Neuronal stem cell (in vitro differentiated cells): ENCODE results near the gene CYP4F11.
"Not testable (repeated sequence)": the region's sequence is repeated elsewhere in the genome, so short reads cannot be mapped to it uniquely, and the experiment has no call there.

Experiments
- DNase-seq: peaks from one replicate; pipeline ENCODE4 v3.0.0-alpha.2; 2013; ENCODE audit warnings: low spot score
- H2AFZ ChIP-seq: one replicate; pipeline ENCODE4 v1.6.1; 2013; ENCODE audit warnings: mild to moderate bottlenecking, low read length, inconsistent platforms
- H2AK5ac ChIP-seq: 2 replicates; pipeline ENCODE4 v1.6.1; 2013; ENCODE audit warnings: low read depth, mild to moderate bottlenecking, inconsistent platforms, low read length, moderate library complexity, mixed read lengths
- H2BK120ac ChIP-seq: 2 replicates; pipeline ENCODE4 v1.6.1; 2013; ENCODE audit warnings: low read depth, mild to moderate bottlenecking, inconsistent platforms, low read length, moderate library complexity, mixed read lengths
- H2BK12ac ChIP-seq: one replicate; pipeline ENCODE4 v1.6.1; 2013; ENCODE audit warnings: low read length, inconsistent platforms
- H2BK15ac ChIP-seq: 2 replicates; pipeline ENCODE4 v1.6.1; 2013; ENCODE audit warnings: mild to moderate bottlenecking, low read length, inconsistent platforms, mixed read lengths
- H2BK5ac ChIP-seq: one replicate; pipeline ENCODE4 v1.6.1; 2013; ENCODE audit warnings: inconsistent platforms, mild to moderate bottlenecking, low read length, moderate library complexity
- H3K14ac ChIP-seq: one replicate; pipeline ENCODE4 v1.6.1; 2013; ENCODE audit warnings: low read length, inconsistent platforms
- H3K18ac ChIP-seq: 2 replicates; pipeline ENCODE4 v1.6.1; 2013; ENCODE audit warnings: low read length, inconsistent platforms
- H3K23ac ChIP-seq: 2 replicates; pipeline ENCODE4 v1.6.1; 2013; ENCODE audit warnings: low read depth, mild to moderate bottlenecking, mixed read lengths, low read length, inconsistent platforms; ENCODE audit not compliant: poor library complexity
- H3K27ac ChIP-seq: replicated peaks from 3 replicates; pipeline ENCODE4 v1.5.1; 2013; ENCODE audit warnings: low read length, inconsistent platforms
- H3K27me3 ChIP-seq, 3 experiments: 2 replicates each; pipeline ENCODE4 v1.6.1; 2013; ENCODE audit warnings: low read length in 3 of 3, mild to moderate bottlenecking in 2 of 3, inconsistent platforms in 1 of 3, low read depth in 1 of 3, mixed read lengths in 1 of 3, moderate library complexity in 1 of 3; ENCODE audit not compliant: control insufficient read depth in 3 of 3, insufficient read depth in 3 of 3
- H3K36me3 ChIP-seq, 2 donors: replicated peaks in 1 of 2; 2 replicates each; pipeline ENCODE4 v1.6.1; 2013; ENCODE audit warnings: low read length in 2 of 2; ENCODE audit not compliant: control insufficient read depth in 2 of 2, insufficient read depth in 2 of 2
- H3K4ac ChIP-seq: 2 replicates; pipeline ENCODE4 v1.6.1; 2013; ENCODE audit warnings: inconsistent platforms, mild to moderate bottlenecking, low read length, moderate library complexity
- H3K4me1 ChIP-seq, 2 donors: 1 replicate in 1 of 2; 2 replicates in 1 of 2; pipeline ENCODE4 v1.6.1; 2013; ENCODE audit warnings: low read length in 2 of 2, low read depth in 1 of 2; ENCODE audit not compliant: control insufficient read depth in 2 of 2, insufficient read depth in 1 of 2
- H3K4me2 ChIP-seq: one replicate; pipeline ENCODE4 v1.6.1; 2013; ENCODE audit warnings: mild to moderate bottlenecking, low read length, inconsistent platforms; ENCODE audit not compliant: insufficient read depth, poor library complexity, severe bottlenecking
- H3K4me3 ChIP-seq, 2 donors: 2 replicates each; pipeline ENCODE4 v1.5.1; 2013; ENCODE audit warnings: low read length in 2 of 2, mild to moderate bottlenecking in 2 of 2, inconsistent platforms in 1 of 2, moderate library complexity in 1 of 2
- H3K79me1 ChIP-seq: one replicate; pipeline ENCODE4 v1.6.1; 2013; ENCODE audit warnings: low read depth, mild to moderate bottlenecking, inconsistent platforms, low read length, moderate library complexity
- H3K9ac ChIP-seq: one replicate; pipeline ENCODE4 v1.6.1; 2013; ENCODE audit warnings: mild to moderate bottlenecking, low read depth, low read length, inconsistent platforms; ENCODE audit not compliant: poor library complexity
- H3K9me3 ChIP-seq, 2 donors: replicated peaks in 1 of 2; 2 replicates each; pipeline versions ENCODE3 to v1.6.1; 2013; ENCODE audit warnings: low read length in 2 of 2, mild to moderate bottlenecking in 2 of 2, inconsistent platforms in 1 of 2, low read depth in 1 of 2, mixed read lengths in 1 of 2, moderate library complexity in 1 of 2; ENCODE audit not compliant: control insufficient read depth in 2 of 2, insufficient read depth in 1 of 2
- H4K8ac ChIP-seq: one replicate; pipeline ENCODE4 v1.6.1; 2013; ENCODE audit warnings: low read depth, mild to moderate bottlenecking, inconsistent platforms, low read length, moderate library complexity
- H4K91ac ChIP-seq: one replicate; pipeline ENCODE4 v1.6.1; 2013; ENCODE audit warnings: low read length, low read depth, mild to moderate bottlenecking, inconsistent platforms; ENCODE audit not compliant: poor library complexity
- WGBS, 2 donors: extraction: QIAGEN DNeasy Blood & Tissue Kit; methylation state at CpG; one replicate each; pipeline ENCODE4 v1.1.7; 2013; ENCODE audit warnings: missing lambda C conversion rate in 2 of 2, mixed read lengths in 1 of 2; ENCODE audit not compliant: insufficient read length in 2 of 2, insufficient replicate concordance in 1 of 2; ENCODE audit errors: extremely low coverage in 2 of 2; 5-methylcytosine and 5-hydroxymethylcytosine counted together

Gene CYP4F11

GRCh38 chr19:15874821-15875474 is 59.4 kb downstream of the CYP4F11 start:
- no peak overlapping the region for H4K8ac ChIP-seq
- H4K91ac ChIP-seq: no peak overlapping the region
- H3K9me3 ChIP-seq: peaks cover 0 to 5% of the 10 kb centered on the region in 2 donors
- H3K4ac ChIP-seq: no peak overlapping the region
- H2BK5ac ChIP-seq: no peak overlapping the region
- no peak overlapping the region for H3K4me3 ChIP-seq
- H3K36me3 ChIP-seq: no peaks in the 10 kb centered on the region
- H2BK12ac ChIP-seq: no peak overlapping the region
- H2BK15ac ChIP-seq: no peak overlapping the region
- no peak overlapping the region for H3K4me2 ChIP-seq
- no CpG with 5 or more reads among the region's 4 CpGs for WGBS, 2 donors
- no peak for DNase-seq
- H3K4me1 ChIP-seq: no peaks in the 10 kb centered on the region
- H3K9ac ChIP-seq: no peak overlapping the region
- no peak overlapping the region for H2BK120ac ChIP-seq
- no peaks in the 10 kb centered on the region for H3K79me1 ChIP-seq
- H2AK5ac ChIP-seq: no peak overlapping the region
- H2AFZ ChIP-seq: no peak overlapping the region
- no peak overlapping the region for H3K14ac ChIP-seq
- peaks cover 0 to 4% (median 0%) of the 10 kb centered on the region in 3 experiments for H3K27me3 ChIP-seq
- H3K18ac ChIP-seq: no peak overlapping the region
- H3K23ac ChIP-seq: no peak overlapping the region
- no peak overlapping the region for H3K27ac ChIP-seq

- H3K9ac ChIP-seq, H4K91ac ChIP-seq, H4K8ac ChIP-seq, H2AFZ ChIP-seq, H2BK5ac ChIP-seq, H3K14ac ChIP-seq, H3K18ac ChIP-seq, H3K23ac ChIP-seq, H2BK15ac ChIP-seq, H3K27me3 ChIP-seq, H3K79me1 ChIP-seq, DNase-seq, H2BK120ac ChIP-seq, H3K4me3 ChIP-seq, H3K4me1 ChIP-seq, H3K27ac ChIP-seq, H3K4me2 ChIP-seq, H3K4ac ChIP-seq, H2AK5ac ChIP-seq, H2BK12ac ChIP-seq, H3K36me3 ChIP-seq, H3K9me3 ChIP-seq: not testable (repeated sequence)
- WGBS, 2 donors: no CpG with 5 or more reads among the region's 6 CpGs
These were observed 60.6 kb downstream of the CYP4F11 start for GRCh38 chr19:15873771-15874170.

- Histone ChIP-seq H4K8ac (no peak overlapping the region), H2BK15ac (no peak overlapping the region), H3K27ac (no peak overlapping the region), H3K9ac (no peak overlapping the region), H2BK120ac (no peak overlapping the region), H2BK5ac (no peak overlapping the region), H3K36me3 (no peaks in the 10 kb centered on the region), H3K4me1 (no peaks in the 10 kb centered on the region), H2BK12ac (no peak overlapping the region), H3K9me3 (peaks cover 0 to 2% of the 10 kb centered on the region in 2 donors), H3K4me2 (no peak overlapping the region), H2AK5ac (no peak overlapping the region), H2AFZ (no peak overlapping the region), H3K27me3 (peaks cover 0 to 4% (median 0%) of the 10 kb centered on the region in 3 experiments), H3K4ac (no peak overlapping the region), H3K79me1 (no peaks in the 10 kb centered on the region), H3K14ac (no peak overlapping the region), H3K23ac (no peak overlapping the region), H3K4me3 (no peak overlapping the region), H3K18ac (no peak overlapping the region), H4K91ac (no peak overlapping the region)
- WGBS, 2 donors: no CpG with 5 or more reads among the region's 11 CpGs
- no peak for DNase-seq
These were observed 62.8 kb downstream of the CYP4F11 start for GRCh38 chr19:15871570-15871969.

GRCh38 chr19:15869873-15870272 is 64.5 kb downstream of the CYP4F11 start:
- no CpG with 5 or more reads among the region's 9 CpGs for WGBS, 2 donors
- Histone ChIP-seq H3K23ac (no peak overlapping the region), H2AK5ac (no peak overlapping the region), H2BK15ac (no peak overlapping the region), H2BK12ac (no peak overlapping the region), H3K36me3 (no peaks in the 10 kb centered on the region), H3K79me1 (no peaks in the 10 kb centered on the region), H2AFZ (no peak overlapping the region), H3K4ac (no peak overlapping the region), H3K18ac (no peak overlapping the region), H4K91ac (no peak overlapping the region), H3K4me3 (no peak overlapping the region), H3K4me2 (no peak overlapping the region), H3K27me3 (peaks cover 0 to 3% (median 0%) of the 10 kb centered on the region in 3 experiments), H3K9me3 (peaks cover 0 to 2% of the 10 kb centered on the region in 2 donors), H3K4me1 (no peaks in the 10 kb centered on the region), H4K8ac (no peak overlapping the region), H3K9ac (no peak overlapping the region), H2BK5ac (no peak overlapping the region), H2BK120ac (no peak overlapping the region), H3K27ac (no peak overlapping the region), H3K14ac (no peak overlapping the region)
- no peak for DNase-seq
